RWPE1 (cell line): ENCODE results near the gene LPIN1.

Experiments
- CTCF ChIA-PET: fragments of 350-600 bp; sonication (Branson Sonifier 250); formaldehyde crosslinking; extraction: SDS; loops from one replicate; lab custom pipeline; 2021; lab: Yijun Ruan, JAX
- POLR2A ChIA-PET: fragments of 400-600 bp; formaldehyde crosslinking; extraction: SDS; loops from one replicate; lab custom pipeline; 2020; ENCODE audit warnings: antibody characterized with exemption; ENCODE audit not compliant: low non-redundant PET; lab: Yijun Ruan, JAX
- DNase-seq: peaks from one replicate; pipeline ENCODE4 v3.0.0; 2012; ENCODE audit warnings: low spot score
- H3K27ac ChIP-seq: fragments of 450-650 bp; 2 replicates; pipeline ENCODE4 v1.5.1; 2017
- CTCF ChIP-seq: fragments of 450-650 bp; conservative IDR thresholded peaks from 2 replicates; pipeline ENCODE4 v1.5.1; 2017; ENCODE audit warnings: low read depth, mild to moderate bottlenecking

Gene LPIN1

GRCh38 chr2:11708106-11708505 lies 38.3 kb upstream of the LPIN1 start:
- ChIA-PET POLR2A (no interaction called here), CTCF (interaction anchor here (0.6 kb wide), 1 partner anchor 12 kb away, joined by 3 read pairs; no protein-coding TSS in a partner anchor)
- TF ChIP-seq CTCF: no peak

GRCh38 chr2:11709293-11709692 lies 37.1 kb upstream of the LPIN1 start:
- ChIA-PET POLR2A (no interaction called here), CTCF (no interaction called here)
- no peak for TF ChIP-seq CTCF
- DNase-seq: no peak
- H3K27ac ChIP-seq: no peak overlapping the region

More at GRCh38 chr2:11708106-11708505, 38.3 kb upstream of the LPIN1 start:
- H3K27ac ChIP-seq: no peak overlapping the region
- DNase-seq: no peak

GRCh38 chr2:11710210-11710609 lies 36.2 kb upstream of the LPIN1 start:
- DNase-seq: peak; percentile 82
- POLR2A ChIA-PET: no interaction called here
- no peak overlapping the region for H3K27ac ChIP-seq
- TF ChIP-seq CTCF: no peak
- CTCF ChIA-PET: interaction anchor here (0.6 kb wide), 1 partner anchor 36 kb away, joined by 3 read pairs; the partner anchor contains the start of gene LPIN1

GRCh38 chr2:11710632-11711353 lies 35.6 kb upstream of the LPIN1 start:
- H3K27ac ChIP-seq: no peak overlapping the region
- DNase-seq: no peak
- no peak for TF ChIP-seq CTCF
- ChIA-PET CTCF (interaction anchor here (0.6 kb wide), 1 partner anchor 35 kb away, joined by 3 read pairs; the partner anchor contains the start of gene LPIN1), POLR2A (no interaction called here)

GRCh38 chr2:11711354-11711716 lies 35.1 kb upstream of the LPIN1 start:
- DNase-seq: no peak
- POLR2A ChIA-PET: no interaction called here
- CTCF ChIA-PET: no interaction called here
- H3K27ac ChIP-seq: no peak overlapping the region
- no peak for TF ChIP-seq CTCF

- ChIA-PET POLR2A (no interaction called here), CTCF (no interaction called here)
- TF ChIP-seq CTCF: no peak
- H3K27ac ChIP-seq: no peak overlapping the region
- no peak for DNase-seq
Measured at GRCh38 chr2:11711751-11712150, 34.7 kb upstream of the LPIN1 start.
